AG04450 (cell line): ENCODE data around the gene URB1. TPM values are rescaled to one million over a fixed set of nuclear protein-coding genes. Genes with fewer than 3 reads are reported as not detected.

ENCODE experiments used
- CTCF ChIA-PET: fragments of 300-600, 350-600 bp; formaldehyde crosslinking; extraction: SDS; loops from one replicate; lab custom pipeline; 2022; ENCODE audit warnings: antibody characterized with exemption, inconsistent platforms; lab: Charles Lee
- POLR2A ChIA-PET: fragments of 350-600 bp; formaldehyde crosslinking; extraction: SDS; loops from one replicate; lab custom pipeline; 2021; ENCODE audit warnings: antibody characterized with exemption, inconsistent platforms; lab: Yijun Ruan, JAX
- DNase-seq: peaks from one replicate; pipeline ENCODE4 v3.0.0-alpha.2; 2011; ENCODE audit warnings: low read depth, low spot score
- H3K27ac ChIP-seq: one replicate; pipeline ENCODE4 v1.5.1; 2012; ENCODE audit warnings: low read depth, low read length, control low read depth
- H3K27me3 ChIP-seq: one replicate; pipeline ENCODE4 v1.6.0; 2012; ENCODE audit warnings: low read length; ENCODE audit not compliant: control insufficient read depth, insufficient read depth
- H3K4me3 ChIP-seq: 2 replicates; pipeline ENCODE4 v1.5.1; 2011; ENCODE audit warnings: mild to moderate bottlenecking, low read depth, low read length, control low read depth
- H3K9me3 ChIP-seq: 2 replicates; pipeline ENCODE4 v1.5.1; 2012; ENCODE audit warnings: low read length; ENCODE audit not compliant: control insufficient read depth, insufficient read depth
- CTCF ChIP-seq: IDR thresholded peaks from 2 replicates; pipeline ENCODE4 v1.5.1; 2011; ENCODE audit warnings: low read depth, low read length, control low read depth, inconsistent platforms
- polyA plus RNA-seq: library from polyadenylated mRNA; depleted of rRNA; stranded (reverse); fragments of >200 nt; gene quantifications from 2 replicates; pipeline ENCODE4 v1.2.3, GENCODE V29; 2011

Gene URB1
- polyA plus RNA-seq, 1 experiment, result 7.6 TPM

GRCh38 chr21:32335601-32336575, 56.9 kb downstream of the URB1 start:
- Histone ChIP-seq H3K27me3 (no peaks in the 10 kb centered on the region), H3K27ac (no peak overlapping the region), H3K9me3 (no peaks in the 10 kb centered on the region), H3K4me3 (no peak overlapping the region)
- no peak for DNase-seq
- no peak for TF ChIP-seq CTCF
- POLR2A ChIA-PET, result no interaction called here
- CTCF ChIA-PET, result interaction anchor here (1.3 to 2.5 kb wide), 2 partner anchors 68 to 265 kb away, joined by 4 to 11 read pairs; no protein-coding TSS in a partner anchor

- Histone ChIP-seq H3K27ac (no peak overlapping the region), H3K27me3 (no peaks in the 10 kb centered on the region), H3K4me3 (no peak overlapping the region), H3K9me3 (no peaks in the 10 kb centered on the region)
- POLR2A ChIA-PET, result no interaction called here
- no peak for DNase-seq
- CTCF ChIA-PET, result interaction anchor here (1.3 to 2.5 kb wide), 2 partner anchors 68 to 266 kb away, joined by 4 to 11 read pairs; no protein-coding TSS in a partner anchor
- TF ChIP-seq CTCF, result no peak
These were observed 57.8 kb downstream of the URB1 start for GRCh38 chr21:32334980-32335531.

- ChIA-PET POLR2A (no interaction called here), CTCF (no interaction called here)
- TF ChIP-seq CTCF, result no peak
- no peak for DNase-seq
- Histone ChIP-seq H3K4me3 (no peak overlapping the region), H3K27me3 (no peaks in the 10 kb centered on the region), H3K9me3 (no peaks in the 10 kb centered on the region), H3K27ac (no peak overlapping the region)
These were observed 58.7 kb downstream of the URB1 start for GRCh38 chr21:32333953-32334673.

- TF ChIP-seq CTCF, result no peak
- H3K27me3 ChIP-seq, result no peaks in the 10 kb centered on the region
- H3K9me3 ChIP-seq, result no peaks in the 10 kb centered on the region
- no peak overlapping the region for H3K4me3 ChIP-seq
- H3K27ac ChIP-seq, result no peak overlapping the region
- DNase-seq, result no peak
- ChIA-PET POLR2A (no interaction called here), CTCF (interaction anchor here (1.2 kb wide), 1 partner anchor 268 kb away, joined by 3 read pairs; no protein-coding TSS in a partner anchor)
These were observed 60.3 kb downstream of the URB1 start for GRCh38 chr21:32332463-32332951.
